Endodermal cell (in vitro differentiated cells): ENCODE measurements around the gene TPSD1. TPM values are rescaled to one million over a fixed set of nuclear protein-coding genes. Genes with fewer than 3 reads are reported as not detected.

Source experiments
- DNase-seq: peaks from one replicate; pipeline ENCODE4 v3.0.0-alpha.2; 2017
- H3K27ac ChIP-seq: 2 replicates; pipeline ENCODE4 v1.5.1; 2013; ENCODE audit warnings: mild to moderate bottlenecking, low read depth, low read length, moderate library complexity
- H3K27me3 ChIP-seq: 2 replicates; pipeline ENCODE4 v1.6.1; 2013; ENCODE audit warnings: mild to moderate bottlenecking, low read length, moderate library complexity; ENCODE audit not compliant: insufficient read depth, control insufficient read depth, poor library complexity, severe bottlenecking
- H3K36me3 ChIP-seq: 2 replicates; pipeline ENCODE4 v1.7.0; 2013; ENCODE audit warnings: mild to moderate bottlenecking, low read length, moderate library complexity; ENCODE audit not compliant: control insufficient read depth, insufficient read depth
- H3K4me1 ChIP-seq: one replicate; pipeline ENCODE4 v1.7.0; 2013; ENCODE audit warnings: low read length; ENCODE audit not compliant: control insufficient read depth, insufficient read depth
- H3K4me3 ChIP-seq: 2 replicates; pipeline ENCODE4 v1.5.1; 2013; ENCODE audit warnings: mild to moderate bottlenecking, low read length, moderate library complexity
- H3K9ac ChIP-seq: 2 replicates; pipeline ENCODE4 v1.6.1; 2013; ENCODE audit warnings: mild to moderate bottlenecking, low read length, moderate library complexity; ENCODE audit not compliant: poor library complexity, severe bottlenecking; ENCODE audit errors: extremely low read depth
- H3K9me3 ChIP-seq: 2 replicates; pipeline ENCODE4 v1.6.1; 2013; ENCODE audit warnings: mild to moderate bottlenecking, low read length, moderate library complexity; ENCODE audit not compliant: control insufficient read depth
- H3K27ac Mint-ChIP-seq: 2 replicates; pipeline ENCODE4 v1.8.0; 2020; ENCODE audit warnings: mixed read lengths
- H3K27me3 Mint-ChIP-seq: 2 replicates; pipeline ENCODE4 v1.8.0; 2021; ENCODE audit warnings: mild to moderate bottlenecking, mixed read lengths; ENCODE audit not compliant: insufficient read depth
- H3K36me3 Mint-ChIP-seq: 2 replicates; pipeline ENCODE4 v1.8.0; 2020; ENCODE audit warnings: low read depth, mixed read lengths
- H3K4me1 Mint-ChIP-seq: 2 replicates; pipeline ENCODE4 v1.8.0; 2020; ENCODE audit warnings: mixed read lengths
- H3K4me3 Mint-ChIP-seq: 2 replicates; pipeline ENCODE4 v1.8.0; 2020; ENCODE audit warnings: mild to moderate bottlenecking, moderate library complexity, mixed read lengths
- H3K9me3 Mint-ChIP-seq: 2 replicates; pipeline ENCODE4 v1.8.0; 2020; ENCODE audit warnings: mild to moderate bottlenecking, mixed read lengths
- WGBS, 2 experiments: methylation state at CpG; one replicate each; pipeline versions ENCODE4 v1.1.5 to v1.1.7; 2013; ENCODE audit warnings: missing lambda C conversion rate in 2 of 2, mixed read lengths in 1 of 2; ENCODE audit not compliant: insufficient coverage in 1 of 2, insufficient read length in 1 of 2; 5-methylcytosine and 5-hydroxymethylcytosine counted together
- total RNA-seq, 2 donors: library from RNA; stranded (reverse); fragmentation: NEBNext Ultra II Directional in 1 of 2; extraction: Animal tissue kit (Norgen Biotek cat#: 25700) in 1 of 2; gene quantifications; 2 replicates in 1 of 2; 3 replicates in 1 of 2; pipeline ENCODE4 v1.2.1, GENCODE V29; 2021
- TF ChIP-seq, protein P1 (sequence below): fragments of 200-600 bp; sonication (generic); conservative IDR thresholded peaks from 2 replicates; pipeline ENCODE4 v1.5.0; 2021; ENCODE audit warnings: antibody characterized with exemption, mild to moderate bottlenecking

TPSD1 gene
- total RNA-seq, 2 donors from 2014 or later, result not detected

DNA sequence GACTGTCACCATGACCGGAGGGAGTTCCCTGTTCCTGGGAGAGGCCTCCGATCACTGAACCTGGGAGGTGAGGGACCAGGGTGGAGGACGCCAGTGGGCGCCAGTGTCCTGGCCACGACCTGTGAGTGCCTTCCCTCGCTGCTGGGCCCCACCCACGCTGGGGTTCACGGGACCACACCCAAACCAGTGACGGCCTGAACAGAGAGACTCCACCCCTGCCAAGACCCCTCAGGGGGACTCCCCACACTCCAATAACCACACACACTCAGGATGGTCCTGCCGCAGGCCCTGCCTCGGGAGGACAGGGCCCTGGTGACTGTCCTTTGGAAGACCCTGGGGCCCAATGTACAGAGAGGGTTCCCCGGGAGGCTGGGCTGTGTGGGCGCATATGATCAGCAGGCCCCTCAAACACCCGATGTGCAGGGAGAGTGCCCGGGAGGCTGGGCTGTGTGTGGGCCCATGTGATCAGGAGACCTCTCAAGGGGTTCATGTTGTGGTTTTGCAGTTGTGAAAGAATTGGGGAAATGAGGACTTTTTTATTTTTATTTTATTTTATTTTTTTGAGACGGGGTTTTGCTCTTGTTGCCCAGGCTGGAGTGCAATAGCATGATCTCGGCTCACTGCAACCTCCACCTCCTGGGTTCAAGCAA, 26.6 kb downstream of the TPSD1 start:
- no peaks in the 10 kb centered on the region for H3K27me3 Mint-ChIP-seq
- TF ChIP-seq, protein P1, sequence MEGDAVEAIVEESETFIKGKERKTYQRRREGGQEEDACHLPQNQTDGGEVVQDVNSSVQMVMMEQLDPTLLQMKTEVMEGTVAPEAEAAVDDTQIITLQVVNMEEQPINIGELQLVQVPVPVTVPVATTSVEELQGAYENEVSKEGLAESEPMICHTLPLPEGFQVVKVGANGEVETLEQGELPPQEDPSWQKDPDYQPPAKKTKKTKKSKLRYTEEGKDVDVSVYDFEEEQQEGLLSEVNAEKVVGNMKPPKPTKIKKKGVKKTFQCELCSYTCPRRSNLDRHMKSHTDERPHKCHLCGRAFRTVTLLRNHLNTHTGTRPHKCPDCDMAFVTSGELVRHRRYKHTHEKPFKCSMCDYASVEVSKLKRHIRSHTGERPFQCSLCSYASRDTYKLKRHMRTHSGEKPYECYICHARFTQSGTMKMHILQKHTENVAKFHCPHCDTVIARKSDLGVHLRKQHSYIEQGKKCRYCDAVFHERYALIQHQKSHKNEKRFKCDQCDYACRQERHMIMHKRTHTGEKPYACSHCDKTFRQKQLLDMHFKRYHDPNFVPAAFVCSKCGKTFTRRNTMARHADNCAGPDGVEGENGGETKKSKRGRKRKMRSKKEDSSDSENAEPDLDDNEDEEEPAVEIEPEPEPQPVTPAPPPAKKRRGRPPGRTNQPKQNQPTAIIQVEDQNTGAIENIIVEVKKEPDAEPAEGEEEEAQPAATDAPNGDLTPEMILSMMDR, result no peak
- Histone ChIP-seq H3K27me3 (no peaks in the 10 kb centered on the region), H3K36me3 (no peaks in the 10 kb centered on the region), H3K9me3 (no peaks in the 10 kb centered on the region), H3K4me1 (no peaks in the 10 kb centered on the region), H3K27ac (no peak overlapping the region), H3K4me3 (no peak overlapping the region), H3K9ac (no peak overlapping the region)
- no peak overlapping the region for H3K4me3 Mint-ChIP-seq
- no peaks in the 10 kb centered on the region for H3K36me3 Mint-ChIP-seq
- DNase-seq, result no peak
- no peaks in the 10 kb centered on the region for H3K9me3 Mint-ChIP-seq
- 89% methylated on average over 6 to 17 of the region's 17 CpGs for WGBS, 2 experiments
- H3K4me1 Mint-ChIP-seq, result peaks cover 10% of the 10 kb centered on the region
- H3K27ac Mint-ChIP-seq, result no peak overlapping the region

- Histone ChIP-seq H3K36me3 (no peaks in the 10 kb centered on the region), H3K27me3 (no peaks in the 10 kb centered on the region), H3K4me3 (no peak overlapping the region), H3K4me1 (no peaks in the 10 kb centered on the region), H3K9ac (no peak overlapping the region), H3K27ac (no peak overlapping the region), H3K9me3 (no peaks in the 10 kb centered on the region)
- no peak for DNase-seq
- no peaks in the 10 kb centered on the region for H3K9me3 Mint-ChIP-seq
- no peaks in the 10 kb centered on the region for H3K36me3 Mint-ChIP-seq
- no peak overlapping the region for H3K27ac Mint-ChIP-seq
- TF ChIP-seq, protein P1, result no peak
- 64 to 77% methylated on average over 14 to 17 of the region's 17 CpGs for WGBS, 2 experiments
- peaks cover 6% of the 10 kb centered on the region for H3K27me3 Mint-ChIP-seq
- H3K4me3 Mint-ChIP-seq, result no peak overlapping the region
- peaks cover 8% of the 10 kb centered on the region for H3K4me1 Mint-ChIP-seq
Observed at GRCh38 chr16:1283296-1283695, 27.4 kb downstream of the TPSD1 start.

DNA sequence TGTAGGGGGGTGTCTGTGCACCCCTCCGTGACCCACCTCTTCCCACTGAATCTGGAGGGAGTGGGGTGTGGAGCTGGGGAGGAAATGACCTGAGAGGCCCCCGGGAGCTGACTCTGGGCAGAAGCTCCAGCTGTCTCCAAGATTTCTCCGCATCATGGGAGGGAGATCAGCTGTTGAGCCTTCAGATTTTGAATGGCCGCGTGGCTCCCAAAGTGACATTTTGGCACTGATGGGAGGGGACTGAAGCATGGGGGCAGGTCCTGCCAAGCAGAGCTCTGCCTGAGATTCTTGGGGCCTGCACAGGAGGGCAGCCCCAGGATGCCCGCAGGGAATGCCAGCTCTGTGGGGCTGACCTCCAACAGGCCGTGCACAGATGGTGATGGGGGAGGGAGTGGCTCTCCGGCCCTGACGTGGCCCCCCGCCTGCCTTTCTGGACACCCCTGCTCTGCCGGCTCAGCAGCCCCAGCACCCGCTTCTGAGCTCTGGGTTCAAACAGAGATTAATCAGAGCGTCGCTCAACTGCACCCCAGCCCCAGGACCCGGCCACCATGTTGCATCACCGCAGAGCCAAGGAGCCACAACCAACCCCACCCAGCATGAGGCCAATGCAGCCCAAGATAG, 28.2 kb downstream of the TPSD1 start:
- Mint-ChIP-seq H3K4me3 (no peak overlapping the region), H3K36me3 (no peaks in the 10 kb centered on the region), H3K9me3 (no peaks in the 10 kb centered on the region), H3K27ac (no peak overlapping the region), H3K4me1 (peaks cover 8% of the 10 kb centered on the region), H3K27me3 (peaks cover 8% of the 10 kb centered on the region)
- H3K4me3 ChIP-seq, result no peak overlapping the region
- no peak overlapping the region for H3K27ac ChIP-seq
- TF ChIP-seq, protein P1, result no peak
- no peak for DNase-seq
- H3K4me1 ChIP-seq, result no peaks in the 10 kb centered on the region
- no peak overlapping the region for H3K9ac ChIP-seq
- no peaks in the 10 kb centered on the region for H3K9me3 ChIP-seq
- H3K36me3 ChIP-seq, result no peaks in the 10 kb centered on the region
- H3K27me3 ChIP-seq, result no peaks in the 10 kb centered on the region
- 86 to 93% methylated on average over 8 to 16 of the region's 16 CpGs for WGBS, 2 experiments
